ENCODE measurements around the gene COL16A1. TPM values are rescaled to one million over a fixed set of nuclear protein-coding genes. Genes with fewer than 3 reads are reported as not detected.

The COL16A1 gene
- total RNA-seq, 4 donors from 2014 or later, result 76.5 to 292 (median 177) TPM

DNA sequence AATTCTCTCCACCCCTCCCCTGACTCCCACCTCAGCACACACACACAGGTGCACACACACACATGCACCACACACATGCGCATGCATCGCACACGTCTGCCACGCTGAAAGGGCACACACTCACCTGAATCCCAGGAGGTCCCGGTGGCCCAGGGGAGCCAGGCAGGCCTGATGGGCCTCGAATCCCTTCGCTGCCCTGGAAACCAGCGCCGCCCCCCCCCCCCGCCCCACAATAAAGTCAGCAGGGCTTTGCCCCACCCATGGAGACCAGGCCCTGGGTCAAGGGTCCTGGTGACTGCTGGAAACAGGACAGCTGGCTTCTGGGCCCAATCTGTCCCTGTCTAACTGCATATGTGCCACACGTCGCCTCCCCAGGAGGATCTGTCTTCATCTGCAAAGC lies 41.4 kb downstream of the COL16A1 start:
- Histone ChIP-seq H3K36me3 (no peaks in the 10 kb centered on the region), H3K9me3 (no peaks in the 10 kb centered on the region), H3K4me3 (no peak overlapping the region), H3K27me3 (no peaks in the 10 kb centered on the region), H3K27ac (no peak overlapping the region), H3K4me1 (no peaks in the 10 kb centered on the region)
- TF ChIP-seq, protein P1, sequence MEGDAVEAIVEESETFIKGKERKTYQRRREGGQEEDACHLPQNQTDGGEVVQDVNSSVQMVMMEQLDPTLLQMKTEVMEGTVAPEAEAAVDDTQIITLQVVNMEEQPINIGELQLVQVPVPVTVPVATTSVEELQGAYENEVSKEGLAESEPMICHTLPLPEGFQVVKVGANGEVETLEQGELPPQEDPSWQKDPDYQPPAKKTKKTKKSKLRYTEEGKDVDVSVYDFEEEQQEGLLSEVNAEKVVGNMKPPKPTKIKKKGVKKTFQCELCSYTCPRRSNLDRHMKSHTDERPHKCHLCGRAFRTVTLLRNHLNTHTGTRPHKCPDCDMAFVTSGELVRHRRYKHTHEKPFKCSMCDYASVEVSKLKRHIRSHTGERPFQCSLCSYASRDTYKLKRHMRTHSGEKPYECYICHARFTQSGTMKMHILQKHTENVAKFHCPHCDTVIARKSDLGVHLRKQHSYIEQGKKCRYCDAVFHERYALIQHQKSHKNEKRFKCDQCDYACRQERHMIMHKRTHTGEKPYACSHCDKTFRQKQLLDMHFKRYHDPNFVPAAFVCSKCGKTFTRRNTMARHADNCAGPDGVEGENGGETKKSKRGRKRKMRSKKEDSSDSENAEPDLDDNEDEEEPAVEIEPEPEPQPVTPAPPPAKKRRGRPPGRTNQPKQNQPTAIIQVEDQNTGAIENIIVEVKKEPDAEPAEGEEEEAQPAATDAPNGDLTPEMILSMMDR (IDR thresholded peaks at IDR 0.05), result no peak
- no peak for TF ChIP-seq POLR2A (IDR thresholded peaks at IDR 0.05)
- intact Hi-C loops (cut with DNase I; ENCODE audit: low total_unique reads), result no loop called here
- no peak for DNase-seq

DNA sequence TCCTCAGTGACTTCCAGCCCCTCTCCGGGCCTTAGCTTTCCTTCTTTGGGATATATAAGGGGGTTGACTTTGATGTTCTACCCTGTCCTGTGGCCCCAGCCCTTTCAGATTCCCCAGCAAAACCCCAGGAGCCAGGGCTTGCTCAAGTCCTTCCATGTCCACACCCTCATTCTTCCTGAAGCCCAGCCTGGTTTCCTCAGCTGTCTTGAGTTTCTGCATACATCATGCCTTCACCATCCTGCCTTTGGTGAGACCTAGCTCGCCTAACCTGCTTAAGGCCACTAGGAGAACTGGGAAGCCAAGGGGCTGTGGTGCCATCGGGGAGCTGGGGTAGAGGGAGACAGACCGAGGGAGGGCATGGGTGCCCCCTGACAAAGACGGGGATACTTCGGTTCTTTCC lies 42.0 kb downstream of the COL16A1 start:
- intact Hi-C loops (cut with DNase I; ENCODE audit: low total_unique reads), result no loop called here
- H3K36me3 ChIP-seq, result no peaks in the 10 kb centered on the region

DNA sequence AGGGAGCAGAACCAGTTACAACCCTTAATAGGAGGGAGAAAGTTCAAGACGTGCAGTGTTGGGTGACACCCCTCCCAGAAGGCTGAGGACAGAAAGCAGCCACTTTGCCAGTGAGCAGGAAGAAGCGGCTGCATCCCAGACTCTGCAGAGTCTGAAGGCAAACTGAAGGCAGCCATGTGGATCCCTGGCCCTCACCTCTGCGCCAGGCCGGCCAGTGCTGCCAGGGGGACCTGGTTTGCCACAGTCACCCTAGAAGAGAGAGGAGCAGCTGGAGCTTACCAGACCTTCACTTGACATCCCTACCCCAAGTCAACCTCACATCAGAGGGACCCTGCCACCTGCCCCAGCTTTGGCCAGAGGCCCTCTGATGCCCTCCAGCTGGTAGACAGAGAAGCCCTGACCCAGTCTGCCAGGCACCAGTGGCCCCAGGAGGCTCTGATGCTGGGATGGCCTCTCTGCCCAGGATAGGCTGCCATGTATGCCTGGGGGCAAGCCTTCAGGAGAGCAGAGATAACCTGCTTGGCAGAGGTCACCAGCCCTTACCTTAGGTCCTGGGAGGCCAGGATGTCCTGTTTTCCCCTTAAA lies 42.9 kb downstream of the COL16A1 start:
- Histone ChIP-seq H3K9me3 (no peaks in the 10 kb centered on the region), H3K36me3 (no peaks in the 10 kb centered on the region), H3K27ac (no peak overlapping the region), H3K4me1 (no peaks in the 10 kb centered on the region), H3K4me3 (no peak overlapping the region), H3K27me3 (no peaks in the 10 kb centered on the region)
- intact Hi-C loops (cut with DNase I; ENCODE audit: low total_unique reads), result no loop called here
- no peak for DNase-seq
- TF ChIP-seq POLR2A (IDR thresholded peaks at IDR 0.05), result no peak
- TF ChIP-seq, protein P1 (IDR thresholded peaks at IDR 0.05), result no peak

More for the DNA sequence above, 42.0 kb downstream of the COL16A1 start:
- DNase-seq, result no peak
- Histone ChIP-seq H3K27me3 (no peaks in the 10 kb centered on the region), H3K4me3 (no peak overlapping the region), H3K9me3 (no peaks in the 10 kb centered on the region), H3K4me1 (no peaks in the 10 kb centered on the region), H3K27ac (no peak overlapping the region)
- TF ChIP-seq, protein P1 (IDR thresholded peaks at IDR 0.05), result no peak
- TF ChIP-seq POLR2A (IDR thresholded peaks at IDR 0.05), result no peak

DNA sequence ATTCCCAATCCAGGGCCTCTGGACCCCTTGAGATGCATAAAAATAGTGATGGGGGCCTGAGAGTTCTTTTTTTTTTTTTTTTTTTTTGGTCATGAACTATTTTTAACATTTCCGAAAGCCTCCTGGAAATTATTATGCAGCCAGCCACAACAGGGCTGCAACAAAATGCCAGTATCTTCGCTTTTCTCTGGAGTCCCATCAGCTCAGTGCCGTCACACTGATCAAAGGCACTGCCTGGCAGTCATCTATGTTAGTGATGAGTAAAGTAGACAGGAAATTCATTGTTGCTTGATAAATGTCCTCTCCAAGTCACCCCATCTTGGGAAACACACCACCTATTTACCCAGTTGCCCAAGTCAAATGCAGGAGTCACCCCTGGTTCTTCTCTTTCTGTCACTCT lies 43.9 kb downstream of the COL16A1 start:
- no peaks in the 10 kb centered on the region for H3K36me3 ChIP-seq

DNA sequence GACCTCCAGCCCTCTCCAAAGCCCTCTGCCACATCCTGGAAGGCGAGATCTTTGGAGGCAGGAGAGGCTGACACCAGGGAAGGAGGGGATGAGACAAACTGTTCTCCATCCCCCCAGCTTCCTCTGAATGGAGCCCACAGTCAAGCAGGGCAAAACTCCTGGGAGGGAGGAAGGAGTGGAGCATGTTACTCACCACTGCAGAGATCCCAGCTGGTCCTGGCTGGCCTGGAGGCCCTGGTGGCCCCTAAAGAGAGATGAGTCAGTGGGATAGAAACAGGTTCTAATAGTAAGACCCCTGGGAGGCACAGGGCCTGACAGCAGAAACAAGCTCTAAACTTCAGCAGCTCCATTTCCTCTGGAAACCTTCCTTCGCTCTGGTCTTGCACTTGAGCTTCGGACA lies 45.1 kb downstream of the COL16A1 start:
- H3K27ac ChIP-seq, result no peak overlapping the region
- H3K9me3 ChIP-seq, result no peaks in the 10 kb centered on the region
- no peaks in the 10 kb centered on the region for H3K4me1 ChIP-seq
- H3K4me3 ChIP-seq, result no peak overlapping the region
- no peak for DNase-seq
- H3K27me3 ChIP-seq, result no peaks in the 10 kb centered on the region
- H3K36me3 ChIP-seq, result no peaks in the 10 kb centered on the region
- no peak for TF ChIP-seq POLR2A (IDR thresholded peaks at IDR 0.05)
- TF ChIP-seq, protein P1 (IDR thresholded peaks at IDR 0.05), result no peak
- intact Hi-C loops (cut with DNase I; ENCODE audit: low total_unique reads), result no loop called here

More for the DNA sequence above, 43.9 kb downstream of the COL16A1 start:
- DNase-seq, result no peak
- H3K4me3 ChIP-seq, result no peak overlapping the region
- intact Hi-C loops (cut with DNase I; ENCODE audit: low total_unique reads), result no loop called here
- TF ChIP-seq, protein P1 (IDR thresholded peaks at IDR 0.05), result no peak
- TF ChIP-seq POLR2A (IDR thresholded peaks at IDR 0.05), result no peak
- no peak overlapping the region for H3K27ac ChIP-seq
- no peaks in the 10 kb centered on the region for H3K4me1 ChIP-seq
- H3K27me3 ChIP-seq, result no peaks in the 10 kb centered on the region
- H3K9me3 ChIP-seq, result no peaks in the 10 kb centered on the region

Data from uterus (tissue), 4 donors.